PC-3 (cell line): ENCODE data around the gene EDEM3. TPM values are rescaled to one million over a fixed set of nuclear protein-coding genes. Genes with fewer than 3 reads are reported as not detected.

ENCODE experiments used
- ATAC-seq: fragments of 200-7000 bp; cut with Tn5 transposase; 2 replicates; pipeline ENCODE4 v1.9.1; 2020; ENCODE audit warnings: mild to moderate bottlenecking, moderate library complexity
- BruUV-seq: library from RNA; stranded (reverse); fragments of 400-500 nt; replicated peaks from 2 replicates; lab custom pipeline; 2021; lab: Mats Ljungman, UMichigan
- CTCF ChIA-PET: fragments of 300-600 bp; sonication (Branson Sonifier 250); formaldehyde crosslinking; loops from one replicate; lab custom pipeline; 2022; ENCODE audit warnings: antibody characterized with exemption; lab: Charles Lee
- POLR2A ChIA-PET: fragments of 300-600 bp; sonication (Branson Sonifier 250); formaldehyde crosslinking; loops from one replicate; lab custom pipeline; 2022; ENCODE audit warnings: antibody characterized with exemption; ENCODE audit not compliant: unreplicated experiment; lab: Charles Lee
- DNase-seq: peaks from one replicate; pipeline ENCODE4 v3.0.0-alpha.2; 2015
- H2AFZ ChIP-seq: fragments of 300-600 bp; sonication (generic); 2 replicates; pipeline ENCODE4 v1.6.0; 2016; ENCODE audit warnings: antibody characterized with exemption, low read length
- H3F3A ChIP-seq: fragments of 300-600 bp; sonication (generic); one replicate; pipeline ENCODE4 v1.6.0; 2017; ENCODE audit warnings: antibody characterized with exemption, low read length, control low read depth, mild to moderate bottlenecking; ENCODE audit not compliant: unreplicated experiment
- H3K27ac ChIP-seq: fragments of 300-600 bp; sonication (generic); 2 replicates; pipeline ENCODE4 v1.5.1; 2016; ENCODE audit warnings: mild to moderate bottlenecking, low read length
- H3K27me3 ChIP-seq: fragments of 300-600 bp; sonication (generic); 2 replicates; pipeline ENCODE4 v1.6.1; 2016; ENCODE audit warnings: low read length, mixed read lengths
- H3K36me3 ChIP-seq: fragments of 300-600 bp; sonication (generic); 2 replicates; pipeline ENCODE4 v1.6.1; 2016; ENCODE audit warnings: low read depth, mixed run types, low read length, mixed read lengths
- H3K4me1 ChIP-seq: fragments of 300-600 bp; sonication (generic); 2 replicates; pipeline ENCODE4 v1.5.1; 2016; ENCODE audit warnings: low read length; ENCODE audit not compliant: insufficient read depth
- H3K4me2 ChIP-seq: fragments of 300-600 bp; sonication (generic); 2 replicates; pipeline ENCODE4 v1.6.0; 2016; ENCODE audit warnings: low read length
- H3K4me3 ChIP-seq: fragments of 300-600 bp; sonication (generic); 2 replicates; pipeline ENCODE4 v1.5.1; 2016; ENCODE audit warnings: mild to moderate bottlenecking, low read length, mixed read lengths
- H3K79me2 ChIP-seq: fragments of 300-600 bp; sonication (generic); 2 replicates; pipeline ENCODE4 v1.6.1; 2017; ENCODE audit warnings: low read length, mixed read lengths
- H3K9ac ChIP-seq: fragments of 300-600 bp; sonication (generic); 2 replicates; pipeline ENCODE4 v1.6.0; 2016; ENCODE audit warnings: mild to moderate bottlenecking, low read length
- H3K9me2 ChIP-seq: fragments of 300-600 bp; sonication (generic); replicated peaks from 2 replicates; pipeline ENCODE4 v1.6.1; 2016; ENCODE audit warnings: mixed run types, low read length, mixed read lengths
- H3K9me3 ChIP-seq: fragments of 300-600 bp; sonication (generic); 2 replicates; pipeline ENCODE4 v1.6.1; 2016; ENCODE audit warnings: low read length, mixed read lengths
- H4K20me1 ChIP-seq: fragments of 300-600 bp; sonication (generic); 2 replicates; pipeline ENCODE4 v1.6.1; 2016; ENCODE audit warnings: low read length, mixed read lengths
- EZH2 ChIP-seq: fragments of 300-600 bp; sonication (generic); IDR thresholded peaks from one replicate; pipeline ENCODE4 v1.6.1; 2017; ENCODE audit warnings: antibody characterized with exemption, mild to moderate bottlenecking, low read length; ENCODE audit not compliant: unreplicated experiment
- EZH2phosphoT487 ChIP-seq: fragments of 300-600 bp; sonication (generic); IDR thresholded peaks from 2 replicates; pipeline ENCODE4 v1.6.1; 2018; ENCODE audit warnings: mild to moderate bottlenecking, antibody characterized with exemption, low read length, borderline replicate concordance
- intact Hi-C: fragments of 100-400 bp; cut with micrococcal nuclease; formaldehyde crosslinking; loops from 2 replicates; pipeline ENCODE4 v1.9.0; 2023
- total RNA-seq: library from RNA; depleted of rRNA; stranded (reverse); fragments of >200 nt; gene quantifications from 2 replicates; pipeline ENCODE4 v1.2.3, GENCODE V29; 2014
- TF ChIP-seq, protein P1 (sequence below): fragments of 300-600 bp; sonication (generic); conservative IDR thresholded peaks from 2 replicates; pipeline ENCODE4 v1.5.1; 2017; ENCODE audit warnings: antibody characterized with exemption, low read depth, mild to moderate bottlenecking, low read length

Gene EDEM3
- total RNA-seq, 1 experiment from 2014 or later, result 16.2 TPM

GRCh38 chr1:184677344-184677743 is 77.3 kb downstream of the EDEM3 start:
- Histone ChIP-seq H3K4me1 (no peaks in the 10 kb centered on the region), H3K4me2 (no peak overlapping the region), H3K27ac (no peak overlapping the region), H3K9me3 (no peaks in the 10 kb centered on the region), H4K20me1 (no peaks in the 10 kb centered on the region), H3K79me2 (no peaks in the 10 kb centered on the region), H2AFZ (no peak overlapping the region), H3K4me3 (no peak overlapping the region), H3K9ac (no peak overlapping the region), H3K27me3 (no peaks in the 10 kb centered on the region), H3K36me3 (no peaks in the 10 kb centered on the region), H3K9me2 (no peaks in the 10 kb centered on the region), H3F3A (no peaks in the 10 kb centered on the region)
- no peak for ATAC-seq
- BruUV-seq, result no TSS peak
- ChIA-PET CTCF (no interaction called here), POLR2A (no interaction called here)
- TF ChIP-seq, protein P1, sequence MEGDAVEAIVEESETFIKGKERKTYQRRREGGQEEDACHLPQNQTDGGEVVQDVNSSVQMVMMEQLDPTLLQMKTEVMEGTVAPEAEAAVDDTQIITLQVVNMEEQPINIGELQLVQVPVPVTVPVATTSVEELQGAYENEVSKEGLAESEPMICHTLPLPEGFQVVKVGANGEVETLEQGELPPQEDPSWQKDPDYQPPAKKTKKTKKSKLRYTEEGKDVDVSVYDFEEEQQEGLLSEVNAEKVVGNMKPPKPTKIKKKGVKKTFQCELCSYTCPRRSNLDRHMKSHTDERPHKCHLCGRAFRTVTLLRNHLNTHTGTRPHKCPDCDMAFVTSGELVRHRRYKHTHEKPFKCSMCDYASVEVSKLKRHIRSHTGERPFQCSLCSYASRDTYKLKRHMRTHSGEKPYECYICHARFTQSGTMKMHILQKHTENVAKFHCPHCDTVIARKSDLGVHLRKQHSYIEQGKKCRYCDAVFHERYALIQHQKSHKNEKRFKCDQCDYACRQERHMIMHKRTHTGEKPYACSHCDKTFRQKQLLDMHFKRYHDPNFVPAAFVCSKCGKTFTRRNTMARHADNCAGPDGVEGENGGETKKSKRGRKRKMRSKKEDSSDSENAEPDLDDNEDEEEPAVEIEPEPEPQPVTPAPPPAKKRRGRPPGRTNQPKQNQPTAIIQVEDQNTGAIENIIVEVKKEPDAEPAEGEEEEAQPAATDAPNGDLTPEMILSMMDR, result no peak
- TF ChIP-seq EZH2 (no peak), EZH2phosphoT487 (no peak)
- intact Hi-C loops, result no loop called here
- no peak for DNase-seq

DNA sequence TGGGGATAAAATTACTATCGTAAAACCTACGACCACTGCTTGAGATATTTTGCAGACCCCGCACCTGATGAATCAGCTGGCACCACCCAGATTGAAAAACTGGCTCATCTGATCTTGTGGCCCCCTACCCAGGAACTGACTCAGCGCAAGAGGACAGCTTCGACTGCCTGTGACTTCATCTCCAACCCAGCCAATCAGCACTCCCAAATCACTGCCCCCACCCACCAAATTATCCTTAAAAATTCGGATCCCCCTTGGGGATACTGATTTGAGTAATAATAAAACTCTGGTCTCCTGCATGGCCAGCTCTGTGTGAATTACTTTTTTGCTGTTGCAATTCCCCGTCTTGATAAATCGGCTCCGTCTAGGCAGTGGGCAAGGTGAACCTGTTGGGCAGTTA is 81.4 kb downstream of the EDEM3 start:
- ATAC-seq (no peak), DNase-seq (no peak)
- Histone ChIP-seq H3K27me3 (no peaks in the 10 kb centered on the region), H3K9me3 (no peaks in the 10 kb centered on the region), H3K79me2 (no peaks in the 10 kb centered on the region), H3F3A (no peaks in the 10 kb centered on the region), H3K27ac (no peak overlapping the region), H2AFZ (no peak overlapping the region), H3K36me3 (no peaks in the 10 kb centered on the region), H3K4me2 (no peak overlapping the region), H3K9me2 (no peaks in the 10 kb centered on the region), H3K9ac (no peak overlapping the region), H3K4me3 (no peak overlapping the region), H4K20me1 (no peaks in the 10 kb centered on the region), H3K4me1 (no peaks in the 10 kb centered on the region)
- ChIA-PET CTCF (no interaction called here), POLR2A (no interaction called here)
- TF ChIP-seq, protein P1, result no peak
- TF ChIP-seq EZH2, result no peak
- TF ChIP-seq EZH2phosphoT487, result no peak
- intact Hi-C loops, result no loop called here
- no TSS peak for BruUV-seq

GRCh38 chr1:184672013-184672726 is 82.5 kb downstream of the EDEM3 start:
- no peaks in the 10 kb centered on the region for H4K20me1 ChIP-seq
- H3F3A ChIP-seq, result no peaks in the 10 kb centered on the region
- H3K9ac ChIP-seq, result no peak overlapping the region
- no peak overlapping the region for H3K4me2 ChIP-seq
- TF ChIP-seq EZH2phosphoT487 (no peak), EZH2 (no peak)
- TF ChIP-seq, protein P1, result no peak
- no peaks in the 10 kb centered on the region for H3K9me3 ChIP-seq
- CTCF ChIA-PET, result no interaction called here
- H2AFZ ChIP-seq, result no peak overlapping the region
- no peaks in the 10 kb centered on the region for H3K27me3 ChIP-seq
- no peaks in the 10 kb centered on the region for H3K36me3 ChIP-seq
- no peaks in the 10 kb centered on the region for H3K79me2 ChIP-seq
- no peak overlapping the region for H3K4me3 ChIP-seq
- no peak for DNase-seq
- no peak for ATAC-seq
- intact Hi-C loops, result no loop called here
- no peaks in the 10 kb centered on the region for H3K9me2 ChIP-seq
- POLR2A ChIA-PET, result no interaction called here
- no peaks in the 10 kb centered on the region for H3K4me1 ChIP-seq
- no peak overlapping the region for H3K27ac ChIP-seq
- no TSS peak for BruUV-seq
